Lower leg skin (tissue), 3 donors: ENCODE measurements around the gene HSFX3.
"Not testable (repeated sequence)": the region's sequence is repeated elsewhere in the genome, so short reads cannot be mapped to it uniquely, and the experiment has no call there.

ENCODE experiments used
- POLR2A ChIP-seq, 2 donors: fragments of 450-650 bp; IDR thresholded peaks; one replicate each; pipeline ENCODE4 v1.6.1; 2016 to 2017; ENCODE audit warnings: antibody characterized with exemption in 2 of 2, mild to moderate bottlenecking in 1 of 2, moderate library complexity in 1 of 2
- TF ChIP-seq, protein P1 (sequence below), 3 donors: fragments of 450-650 bp; IDR thresholded peaks; one replicate each; pipeline ENCODE4 v1.5.1; 2016; ENCODE audit warnings: antibody characterized with exemption in 3 of 3, mild to moderate bottlenecking in 3 of 3, moderate library complexity in 2 of 3

DNA sequence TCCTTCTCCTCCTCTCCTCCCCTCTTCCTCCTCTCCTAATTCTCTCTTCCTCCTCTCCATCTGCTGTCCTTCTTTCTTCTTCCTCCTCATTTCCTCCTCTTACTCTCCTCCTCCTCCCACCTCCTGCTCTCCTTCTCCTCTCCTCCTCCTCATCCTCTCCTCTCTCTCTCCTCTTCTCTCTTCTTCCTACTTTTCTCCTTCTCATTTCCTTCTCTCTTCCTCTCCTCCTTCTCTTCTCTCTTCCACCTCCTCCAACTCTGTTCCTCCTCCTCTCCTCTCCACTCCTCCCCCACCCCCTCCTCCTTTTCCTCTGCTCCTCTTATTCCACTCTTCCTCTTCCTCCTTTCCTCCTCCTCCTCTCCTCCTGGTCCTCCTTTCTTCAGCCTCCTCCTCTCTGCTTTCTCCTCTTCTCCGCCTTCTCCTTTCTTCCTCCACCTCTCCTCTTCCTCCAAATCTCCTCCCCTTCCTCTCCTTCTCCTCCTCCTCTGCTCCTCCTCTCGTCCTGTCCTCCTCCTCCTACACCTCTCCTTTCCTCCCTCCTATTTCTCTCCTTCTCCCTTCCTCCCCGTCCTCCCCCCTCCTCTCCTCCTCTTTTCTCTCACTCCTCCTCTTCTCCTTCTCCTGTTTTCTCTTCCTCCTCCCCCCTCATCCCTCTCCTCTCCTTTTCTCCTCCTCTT, 14.7 kb downstream of the HSFX3 start:
- TF ChIP-seq, protein P1, sequence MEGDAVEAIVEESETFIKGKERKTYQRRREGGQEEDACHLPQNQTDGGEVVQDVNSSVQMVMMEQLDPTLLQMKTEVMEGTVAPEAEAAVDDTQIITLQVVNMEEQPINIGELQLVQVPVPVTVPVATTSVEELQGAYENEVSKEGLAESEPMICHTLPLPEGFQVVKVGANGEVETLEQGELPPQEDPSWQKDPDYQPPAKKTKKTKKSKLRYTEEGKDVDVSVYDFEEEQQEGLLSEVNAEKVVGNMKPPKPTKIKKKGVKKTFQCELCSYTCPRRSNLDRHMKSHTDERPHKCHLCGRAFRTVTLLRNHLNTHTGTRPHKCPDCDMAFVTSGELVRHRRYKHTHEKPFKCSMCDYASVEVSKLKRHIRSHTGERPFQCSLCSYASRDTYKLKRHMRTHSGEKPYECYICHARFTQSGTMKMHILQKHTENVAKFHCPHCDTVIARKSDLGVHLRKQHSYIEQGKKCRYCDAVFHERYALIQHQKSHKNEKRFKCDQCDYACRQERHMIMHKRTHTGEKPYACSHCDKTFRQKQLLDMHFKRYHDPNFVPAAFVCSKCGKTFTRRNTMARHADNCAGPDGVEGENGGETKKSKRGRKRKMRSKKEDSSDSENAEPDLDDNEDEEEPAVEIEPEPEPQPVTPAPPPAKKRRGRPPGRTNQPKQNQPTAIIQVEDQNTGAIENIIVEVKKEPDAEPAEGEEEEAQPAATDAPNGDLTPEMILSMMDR (IDR thresholded peaks at IDR 0.05) = not testable (repeated sequence)
- not testable (repeated sequence) for TF ChIP-seq POLR2A (IDR thresholded peaks at IDR 0.05)
